ENCODE results near the gene GDPD5.

GDPD5 gene

DNA sequence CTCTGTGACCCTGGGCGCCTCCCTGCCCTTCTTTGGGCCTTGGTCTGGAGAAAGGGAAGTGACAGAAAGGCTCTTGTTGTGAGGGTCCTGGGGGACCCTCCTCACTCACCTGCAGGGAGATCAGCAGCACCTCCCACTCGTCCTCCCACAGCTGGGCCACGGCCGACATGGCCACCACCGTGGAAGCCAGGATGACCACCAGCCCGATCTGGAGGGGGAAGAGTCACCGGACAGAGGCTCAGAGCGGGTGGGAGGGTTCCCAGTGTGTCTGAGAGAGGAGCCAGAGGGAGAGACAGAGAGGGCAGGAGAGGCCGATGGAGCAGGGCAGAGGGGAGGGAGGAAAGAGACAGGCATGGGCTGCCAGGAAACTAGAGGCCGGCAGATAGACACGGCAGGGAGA, 76.0 kb downstream of the GDPD5 start:
- FAIRE-seq (no peak), DNase-seq (ENCODE audit: low spot score) (no peak)

DNA sequence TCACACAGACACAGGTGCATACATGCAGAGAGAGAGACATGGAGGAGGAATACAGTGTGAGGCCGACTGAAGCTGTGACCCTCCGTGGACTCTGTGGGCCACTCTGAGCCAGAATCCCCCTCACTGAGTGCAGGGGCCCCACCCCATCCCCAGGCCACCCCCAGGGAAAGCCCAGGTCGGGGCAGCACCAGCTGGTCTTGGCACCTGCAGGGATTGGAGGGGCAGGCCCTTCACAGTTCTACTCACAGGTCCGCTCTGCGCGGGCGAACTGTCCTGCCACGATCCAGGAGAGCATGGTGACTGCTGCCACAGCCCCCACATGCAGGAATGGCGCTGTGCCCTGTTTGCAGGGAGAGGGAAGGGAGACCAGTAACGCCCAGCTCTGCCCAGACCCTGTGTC, 76.5 kb downstream of the GDPD5 start:
- no peak for DNase-seq (ENCODE audit: low spot score)
- no peak for FAIRE-seq

DNA sequence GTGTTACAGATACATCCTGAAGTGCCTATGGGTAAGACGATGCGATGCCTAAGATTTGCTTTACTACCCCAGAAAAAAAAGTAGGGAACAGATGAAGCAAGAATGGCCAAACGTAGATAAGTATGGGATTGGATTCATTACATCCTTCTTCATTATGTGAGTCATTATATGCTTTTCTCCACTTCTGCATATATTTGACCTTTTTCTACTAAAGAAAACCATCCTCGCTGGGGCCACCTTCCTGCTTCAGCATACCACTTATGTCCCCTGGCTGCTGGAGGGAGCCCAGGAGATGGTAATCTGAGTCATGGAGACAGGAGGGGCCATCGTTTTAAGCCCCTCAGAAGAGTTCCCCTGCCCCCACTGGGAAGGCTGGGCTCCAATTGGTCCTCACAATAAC, 78.3 kb downstream of the GDPD5 start:
- FAIRE-seq (no peak), DNase-seq (ENCODE audit: low spot score) (no peak)

DNA sequence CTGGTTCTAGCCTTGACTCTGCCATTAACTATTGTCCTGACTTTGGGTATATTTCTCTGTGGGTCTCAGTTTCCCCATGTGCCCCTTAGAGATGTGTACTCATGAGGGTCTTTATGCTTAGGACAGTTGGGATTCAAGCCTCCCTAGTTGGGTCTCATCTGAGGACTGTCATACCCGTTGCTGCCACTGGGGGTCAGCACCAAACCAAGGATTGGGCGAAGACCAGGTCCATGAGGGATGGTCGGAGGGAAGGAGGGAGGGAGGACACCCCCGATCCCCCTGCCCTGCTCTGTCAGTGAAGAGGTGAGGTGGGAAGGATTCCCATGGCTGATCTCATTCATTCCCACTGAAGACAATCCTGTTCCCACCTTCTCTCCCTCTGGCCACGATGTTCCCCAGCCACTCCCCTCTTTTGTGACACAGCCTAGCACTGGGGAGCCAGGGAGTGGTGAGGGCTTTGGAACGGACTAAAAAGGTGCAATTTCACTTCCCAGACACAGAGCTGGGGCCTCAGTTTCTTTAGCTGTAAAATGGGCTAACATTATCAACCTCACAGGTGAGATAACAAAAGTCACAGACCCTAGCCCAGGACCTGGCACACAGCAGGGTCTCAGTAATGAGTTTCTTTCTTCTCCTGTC, 80.3 kb downstream of the GDPD5 start:
- no peak for FAIRE-seq

DNA sequence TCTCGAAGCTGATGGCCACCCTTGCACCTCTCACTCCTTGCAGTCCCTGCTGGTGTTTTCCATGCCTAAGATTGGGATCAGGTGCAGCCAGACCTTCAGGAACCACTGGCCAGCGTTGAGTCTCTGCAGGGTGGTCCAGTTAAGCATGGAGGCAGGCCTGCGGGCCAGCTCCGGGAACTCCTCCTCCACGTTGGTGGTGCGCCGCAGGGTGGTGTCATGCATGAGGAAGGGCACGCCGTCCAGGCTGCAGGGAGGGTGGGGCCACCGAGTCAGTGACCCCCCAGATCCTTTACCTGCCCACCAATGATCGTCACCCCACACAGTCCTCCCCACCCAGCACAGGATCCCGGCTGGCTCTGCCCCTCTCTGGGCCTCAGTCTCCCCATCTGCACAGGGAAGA, 82.7 kb downstream of the GDPD5 start:
- no peak for FAIRE-seq
- no peak for DNase-seq (ENCODE audit: low spot score)

More for the DNA sequence above, 80.3 kb downstream of the GDPD5 start:
- peak; percentile 20 for DNase-seq (ENCODE audit: low spot score)

DNA sequence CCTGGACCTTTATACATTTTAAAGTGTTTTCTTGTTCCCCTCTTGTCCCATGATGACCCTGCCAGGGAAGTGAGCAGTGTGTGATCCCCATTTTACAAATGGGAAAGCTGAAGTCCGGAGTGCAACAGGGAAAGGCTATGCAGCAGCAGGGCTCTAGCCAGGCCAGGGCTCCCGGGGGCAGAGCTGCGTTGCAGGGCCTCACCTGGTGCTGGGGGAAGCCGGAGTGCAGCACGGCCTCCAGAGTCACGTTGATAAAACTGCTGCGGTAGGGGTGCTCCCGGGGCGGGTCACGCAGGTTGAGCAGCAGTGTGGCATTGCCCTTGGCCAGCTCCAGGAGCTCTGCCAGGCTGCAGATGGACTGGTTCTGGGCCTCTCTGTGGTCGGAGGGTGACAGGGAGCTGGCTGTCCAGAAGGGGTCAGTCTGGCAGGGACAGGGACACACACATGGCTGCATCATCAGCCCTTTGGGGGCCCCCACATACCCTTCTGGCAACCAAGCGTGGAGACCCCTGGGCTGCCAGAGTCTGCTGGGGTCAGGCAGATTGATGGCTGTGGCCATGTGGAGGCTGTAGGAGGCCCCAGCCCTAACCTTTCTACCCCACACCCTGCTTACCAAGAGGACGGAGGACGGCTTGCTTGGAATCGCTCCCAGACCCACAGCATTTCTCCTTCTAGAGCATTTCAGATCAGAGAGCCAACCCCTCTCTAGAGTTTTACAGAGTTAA, 83.4 kb downstream of the GDPD5 start:
- FAIRE-seq (no peak), DNase-seq (ENCODE audit: low spot score) (no peak)

DNA sequence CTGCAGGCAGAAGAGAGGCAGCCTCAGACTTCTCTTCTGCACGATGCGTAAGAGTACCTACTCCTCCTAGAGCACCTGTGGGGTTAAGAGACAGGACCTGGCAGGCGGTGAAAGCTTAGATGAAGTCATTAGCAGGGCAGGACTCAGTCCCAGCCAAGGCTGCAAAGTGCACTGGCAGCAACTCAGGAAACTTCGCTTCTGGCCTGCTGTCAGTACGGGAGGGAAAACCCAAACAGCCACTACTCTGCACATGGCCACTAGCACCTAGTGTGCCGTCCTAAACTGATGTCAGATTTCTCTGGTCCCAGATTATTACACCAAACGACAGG, 84.0 kb downstream of the GDPD5 start:
- DNase-seq (ENCODE audit: low spot score), result no peak
- no peak for FAIRE-seq

DNA sequence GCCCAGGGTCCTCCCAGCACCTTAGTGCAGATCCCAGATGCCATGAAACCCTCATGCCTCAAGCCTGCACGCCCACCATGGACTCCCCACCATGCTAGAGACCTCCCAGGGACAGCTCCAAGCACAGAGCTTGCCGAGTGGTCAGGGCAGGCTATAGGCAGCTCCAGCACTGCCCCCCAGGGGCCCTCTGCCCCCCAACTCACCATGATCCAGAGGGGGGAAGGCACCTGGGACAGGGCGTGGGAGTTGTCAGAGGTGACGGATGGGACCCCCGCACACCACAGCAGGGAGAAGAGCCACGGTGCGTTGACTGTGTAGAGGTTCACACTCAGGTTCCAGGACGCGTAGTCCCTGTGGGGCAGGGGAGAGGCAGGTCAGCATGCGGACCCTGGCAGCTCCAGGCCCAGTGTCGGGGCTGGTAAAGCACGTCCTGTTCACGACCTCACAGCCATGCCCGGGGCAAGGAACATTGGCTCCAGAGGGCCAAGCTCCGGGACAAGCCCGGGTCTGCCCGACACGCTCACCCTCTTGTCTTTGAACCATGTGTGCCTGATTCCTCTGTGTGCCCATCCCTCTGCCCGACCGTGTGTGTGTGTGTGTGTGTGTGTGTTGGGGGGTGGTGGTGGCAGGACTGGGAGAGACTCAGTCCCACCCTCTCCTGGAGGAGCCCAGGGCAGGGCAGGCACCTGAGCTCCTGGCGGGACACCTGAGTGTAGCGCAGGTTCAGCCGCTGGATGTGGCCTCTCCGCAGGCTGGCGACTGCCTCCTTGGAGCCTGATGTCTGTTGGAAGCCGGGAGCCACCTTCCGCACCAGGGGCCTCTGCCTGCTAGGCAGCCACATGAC, 84.6 kb downstream of the GDPD5 start:
- FAIRE-seq (no peak), DNase-seq (ENCODE audit: low spot score) (no peak)

DNA sequence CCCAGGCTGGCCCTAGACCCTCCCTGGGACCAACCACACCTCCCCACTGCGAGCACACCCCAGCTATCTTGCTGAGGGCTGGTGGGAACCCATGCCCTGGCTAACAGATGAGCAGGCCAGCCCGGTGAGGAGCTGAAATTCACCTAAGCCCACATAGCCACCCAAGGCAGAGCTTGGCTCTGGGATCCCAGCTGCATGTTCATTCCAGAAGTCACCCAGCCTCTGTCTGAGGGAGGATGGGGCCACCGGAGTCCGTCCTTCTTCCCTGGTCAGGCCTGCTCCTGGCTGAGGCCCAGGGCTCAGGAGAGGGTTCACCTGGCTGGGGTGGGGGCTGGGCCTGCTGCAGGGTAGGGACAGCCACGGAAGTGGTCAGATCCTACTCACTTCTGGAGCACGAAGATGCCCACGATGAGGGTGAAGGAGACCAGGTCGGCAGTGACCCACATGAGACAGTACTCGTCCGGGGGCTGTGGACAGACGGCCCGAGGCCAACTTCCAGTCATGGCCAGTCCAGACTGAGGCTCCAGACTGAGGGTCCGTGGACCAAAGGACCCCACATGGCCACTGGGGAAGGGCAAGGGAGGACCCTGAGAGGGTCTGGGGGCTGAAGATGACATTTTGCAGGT, 86.1 kb downstream of the GDPD5 start:
- no peak for FAIRE-seq

DNA sequence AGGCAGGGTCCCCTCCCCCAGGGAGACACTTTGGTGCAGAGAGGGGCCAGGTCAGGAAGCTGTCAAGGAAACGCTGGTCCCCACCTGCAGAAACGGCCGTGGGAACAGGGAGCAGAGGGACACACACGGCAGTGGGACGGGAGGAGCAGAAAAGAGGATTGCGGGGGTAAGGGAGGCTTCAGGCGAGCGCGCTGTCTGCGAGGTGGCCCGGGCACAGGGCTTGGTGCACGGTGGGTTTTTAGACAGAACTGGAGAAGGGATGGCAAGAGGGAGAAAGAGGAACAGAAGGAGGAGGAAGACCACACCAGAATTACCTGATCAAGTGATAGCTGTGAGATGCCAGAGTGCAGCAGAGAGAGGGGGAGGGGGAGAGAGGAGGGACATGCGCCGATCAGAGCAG, 86.7 kb downstream of the GDPD5 start:
- no peak for FAIRE-seq
- no peak for DNase-seq (ENCODE audit: low spot score)

More for the DNA sequence above, 86.1 kb downstream of the GDPD5 start:
- DNase-seq (ENCODE audit: low spot score), result no peak

DNA sequence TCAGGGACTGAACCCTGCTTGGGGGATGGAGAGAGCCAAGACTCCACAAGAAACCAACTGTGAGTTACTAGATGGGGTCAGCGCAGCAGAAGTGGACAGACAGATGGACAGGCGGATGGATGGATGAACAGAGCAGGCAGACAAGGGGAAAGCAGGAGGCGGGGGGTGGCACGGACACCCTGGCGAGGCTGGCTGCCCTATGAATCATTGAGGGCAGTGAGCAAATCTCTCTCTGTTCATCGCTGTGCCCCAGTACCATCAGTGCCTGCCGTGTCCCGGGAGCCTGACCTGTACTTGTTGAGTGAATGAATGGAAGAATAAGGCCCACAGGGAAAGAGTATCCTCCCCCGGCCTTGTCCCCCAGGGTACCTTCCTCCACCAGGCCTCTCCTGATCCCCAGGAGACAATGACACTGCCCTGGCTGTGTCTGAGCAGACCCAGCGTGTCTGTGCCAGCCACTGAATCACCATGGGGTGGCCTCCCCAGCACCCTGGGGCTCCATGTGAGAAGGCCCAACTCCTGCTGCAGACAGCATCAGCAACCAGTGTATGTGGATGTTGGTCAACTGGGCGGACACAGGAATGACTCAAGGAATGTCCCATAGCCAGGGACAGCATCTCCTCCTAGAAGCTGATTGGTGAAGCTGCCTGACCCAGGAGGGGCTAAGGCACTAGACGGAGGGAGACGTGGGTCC, 87.6 kb downstream of the GDPD5 start:
- DNase-seq (ENCODE audit: low spot score) (peak; percentile 37), FAIRE-seq (no peak)

DNA sequence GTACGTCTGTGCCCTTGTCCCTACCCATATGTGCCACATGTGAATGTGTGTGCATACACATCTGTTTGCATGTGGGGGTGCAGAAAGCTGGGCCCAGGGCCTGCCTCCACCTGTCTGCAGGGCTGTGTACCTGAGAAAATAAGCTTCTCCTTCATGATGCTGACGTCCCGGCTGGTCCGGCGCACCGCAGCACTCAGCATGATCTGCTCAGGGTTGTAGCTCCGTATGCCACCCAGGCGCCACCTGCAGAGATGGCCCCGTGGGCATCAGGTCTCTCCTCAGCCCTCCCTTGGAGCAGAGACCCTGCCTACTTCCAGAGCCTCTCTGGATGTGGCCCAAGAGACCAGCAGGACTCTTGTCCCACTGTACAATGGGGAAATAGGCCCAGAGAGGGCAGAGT, 88.9 kb downstream of the GDPD5 start:
- no peak for DNase-seq (ENCODE audit: low spot score)
- FAIRE-seq, result no peak

DNA sequence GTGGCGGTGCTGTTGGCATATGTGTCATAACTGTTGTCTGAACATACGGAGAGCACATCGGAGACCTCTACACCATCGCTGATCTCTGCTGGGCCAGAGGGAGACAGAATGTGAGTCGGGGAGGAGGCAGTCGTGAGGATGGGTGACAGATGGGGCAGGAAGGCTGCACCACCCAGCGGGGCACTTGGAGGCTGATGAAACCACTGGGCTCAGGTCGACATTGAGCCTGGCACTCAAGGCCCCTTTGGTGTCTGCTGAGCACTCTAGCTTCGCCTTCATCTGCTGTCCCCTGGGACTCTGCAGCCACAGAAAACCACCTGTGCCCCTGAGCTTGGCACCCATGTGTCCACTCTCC, 90.2 kb downstream of the GDPD5 start:
- no peak for DNase-seq (ENCODE audit: low spot score)
- no peak for FAIRE-seq

DNA sequence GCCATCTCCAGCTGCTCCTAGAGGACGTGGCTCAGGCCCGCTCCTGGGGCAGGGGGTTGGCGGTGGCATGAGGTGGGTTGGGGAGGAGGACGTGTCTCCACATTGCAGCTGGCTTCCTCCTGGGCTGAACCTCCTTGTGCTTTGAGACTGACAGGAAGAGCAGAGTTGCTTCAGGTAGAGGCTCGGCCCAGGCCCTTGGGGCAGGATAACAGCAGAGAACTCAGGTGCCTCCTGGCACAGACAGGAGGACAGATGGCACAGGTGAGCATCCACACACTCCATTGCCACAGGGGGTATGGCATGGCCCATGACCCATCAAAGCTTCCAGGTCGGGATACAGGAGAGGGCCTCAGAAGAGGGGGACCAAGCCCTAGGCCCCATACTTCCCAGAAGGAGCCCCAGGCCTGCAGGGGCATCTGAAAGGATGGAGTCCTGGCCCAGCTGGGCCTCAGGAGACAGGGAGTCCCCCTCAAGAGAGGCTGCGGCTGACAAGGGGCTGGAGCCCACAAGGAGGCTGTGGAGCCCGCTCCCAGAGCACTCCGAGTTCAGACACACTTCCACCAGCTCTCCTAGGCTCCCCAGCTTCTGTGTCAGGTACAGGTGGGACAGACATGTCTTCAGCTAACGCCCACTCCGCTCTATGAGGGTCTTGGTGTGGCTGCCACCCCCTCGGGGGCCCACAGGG, 90.7 kb downstream of the GDPD5 start:
- no peak for FAIRE-seq
- DNase-seq (ENCODE audit: low spot score), result no peak

DNA sequence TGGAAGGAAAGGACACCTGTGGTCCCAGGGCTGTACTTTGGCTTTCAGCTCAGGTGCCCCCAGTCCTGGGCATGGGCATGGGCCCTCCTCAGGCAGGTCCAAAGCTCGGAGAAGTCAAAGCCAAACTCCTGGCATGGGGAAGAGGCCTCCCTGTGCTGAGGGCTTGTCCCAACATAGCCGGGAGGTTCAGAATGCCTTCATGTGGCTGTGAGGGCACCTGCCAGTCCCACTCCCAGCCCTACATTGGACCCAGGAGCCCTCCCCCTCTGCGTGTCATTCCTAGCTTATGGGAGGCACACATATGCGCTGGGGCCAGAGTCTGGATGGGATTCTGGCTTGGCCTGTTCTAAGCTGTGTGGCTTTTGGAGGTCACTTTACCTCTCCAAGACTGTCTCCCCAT, 91.7 kb downstream of the GDPD5 start:
- DNase-seq (ENCODE audit: low spot score) (no peak), FAIRE-seq (no peak)

DNA sequence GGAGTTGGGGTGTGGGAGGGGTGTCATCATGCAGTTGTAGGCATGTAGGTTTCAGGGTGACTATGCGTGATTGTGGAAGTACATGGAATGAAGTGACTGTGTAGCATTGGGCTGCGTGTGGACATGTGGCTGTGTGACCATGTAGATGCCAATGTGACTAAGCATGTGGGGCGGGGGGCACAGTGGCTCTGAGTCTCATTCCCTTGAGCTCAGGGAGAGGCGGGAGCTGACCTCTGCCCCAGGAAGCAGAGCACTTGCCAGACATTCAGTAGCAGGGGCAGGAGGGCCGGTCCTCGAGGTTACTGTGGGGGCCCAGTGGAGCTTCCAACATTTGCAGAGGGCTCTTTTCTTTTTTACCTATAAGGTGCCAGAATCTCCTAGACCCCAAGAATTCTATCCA, 92.3 kb downstream of the GDPD5 start:
- DNase-seq (ENCODE audit: low spot score) (no peak), FAIRE-seq (no peak)

DNA sequence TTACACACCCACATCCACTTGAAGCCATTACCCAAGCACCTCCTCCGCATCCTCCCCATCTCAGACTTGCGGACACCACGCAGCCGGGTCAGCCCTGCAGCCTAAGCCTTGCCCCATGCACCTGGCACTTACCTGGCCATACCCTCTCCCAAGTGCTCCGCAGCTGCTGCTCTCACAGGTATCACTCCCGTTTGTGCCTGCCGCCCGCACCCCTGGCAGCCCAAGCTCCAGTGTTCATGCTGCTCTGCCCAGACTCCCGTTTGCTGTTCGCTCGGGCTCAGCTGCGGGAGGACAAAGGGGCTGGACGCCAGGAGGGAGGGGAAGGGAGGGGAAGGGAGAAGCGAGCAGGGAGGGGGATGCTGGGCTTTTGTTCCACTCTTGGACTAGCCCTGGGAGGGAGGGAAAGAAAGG, 92.8 kb downstream of the GDPD5 start, which contains the start of gene KLHL35:
KLHL35 (minus strand) TSS at position 293 of the 411 bp plus-strand sequence. CDS start 2,574 bp downstream, outside the sequence.
- no peak for FAIRE-seq
- no peak for DNase-seq (ENCODE audit: low spot score)

DNA sequence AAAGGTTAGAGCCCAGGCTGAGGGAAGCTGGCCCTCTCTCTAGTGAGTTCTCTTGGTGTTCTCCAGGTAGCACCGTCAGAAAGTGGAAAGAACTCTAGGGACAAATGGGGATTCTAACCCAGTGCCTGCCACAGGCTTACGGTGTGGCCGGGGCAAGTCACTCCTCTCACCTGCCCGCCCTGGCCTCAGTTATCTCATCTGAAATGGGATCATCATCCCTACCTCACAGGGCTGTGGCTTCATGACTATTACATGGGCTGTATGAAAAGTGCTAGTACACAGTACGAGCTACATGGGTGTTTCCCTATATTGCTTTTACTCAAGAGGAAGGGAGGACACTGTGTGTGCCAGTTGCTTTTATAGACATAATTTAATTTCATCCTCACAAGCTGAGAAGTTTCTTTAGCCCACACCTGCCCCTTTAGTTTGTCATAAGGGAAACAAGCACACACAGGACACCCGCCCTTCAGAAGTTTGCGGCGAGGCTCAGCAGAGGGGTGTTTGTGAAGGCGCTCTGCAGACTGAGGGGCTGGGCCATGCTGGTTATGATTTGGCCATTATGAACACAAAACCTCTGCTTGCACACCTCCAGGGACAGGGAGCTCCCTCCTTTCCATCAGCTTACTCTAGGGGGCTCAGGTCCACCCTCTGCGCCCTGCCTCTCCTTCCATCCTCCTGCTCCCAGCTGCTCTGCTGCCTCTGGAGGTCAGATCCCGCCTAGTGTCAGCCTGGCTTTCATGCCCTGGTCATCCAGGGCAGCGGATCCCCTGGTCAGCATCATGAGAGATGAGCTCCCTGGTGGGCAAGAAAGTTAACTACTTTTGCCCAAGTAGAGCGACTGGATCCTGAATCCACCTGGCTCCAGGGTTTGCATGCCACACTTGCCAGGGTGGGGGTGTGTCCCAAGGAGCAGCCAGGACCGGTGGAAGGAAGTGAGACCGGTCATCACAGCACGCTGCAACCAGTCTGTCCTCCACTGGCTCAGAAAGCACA, 93.9 kb downstream of the GDPD5 start:
- FAIRE-seq (no peak), DNase-seq (ENCODE audit: low spot score) (no peak)

DNA sequence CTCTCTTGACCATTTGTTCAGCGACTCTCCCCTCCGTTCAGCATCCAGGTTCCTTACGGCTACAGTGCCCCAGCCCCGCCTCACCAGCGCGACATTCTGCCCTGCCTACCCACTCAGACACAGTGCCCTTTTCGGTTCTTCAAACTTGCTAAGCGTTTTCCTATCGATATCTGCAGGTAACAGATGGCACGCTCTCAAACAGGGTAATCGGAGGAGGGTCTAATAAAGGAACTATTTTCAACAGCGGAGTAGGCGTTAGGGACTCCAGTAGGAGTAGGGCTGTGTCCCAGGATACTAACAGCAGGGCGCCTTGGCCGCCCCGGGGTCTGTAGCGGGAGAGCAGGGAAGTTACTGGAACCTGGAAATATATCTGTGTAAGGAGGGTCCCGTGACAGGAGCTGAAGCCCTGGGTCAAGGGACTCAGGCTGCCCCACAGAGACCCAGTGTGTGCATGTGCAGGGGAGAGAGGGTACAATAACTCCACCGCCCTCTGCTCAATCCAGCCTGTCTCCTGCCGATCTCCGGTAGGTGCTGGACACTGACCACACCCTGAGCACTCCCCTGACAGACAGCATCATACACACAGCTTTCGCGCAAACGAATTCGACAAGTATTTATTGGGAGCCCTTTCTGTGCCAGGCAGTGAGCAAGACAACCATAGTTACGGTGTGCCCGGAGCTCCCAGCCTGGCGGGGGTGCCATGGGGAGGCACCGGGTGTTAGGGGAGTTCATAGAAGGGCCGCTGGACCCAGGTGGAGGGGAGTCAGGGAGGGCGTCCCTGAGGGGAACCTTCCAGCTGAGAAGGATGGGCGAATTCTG, 94.8 kb downstream of the GDPD5 start:
- DNase-seq (ENCODE audit: low spot score) (no peak), FAIRE-seq (no peak)
